Prostate gland (tissue), 2 donors: ENCODE data around the gene CLRN1. TPM values are rescaled to one million over a fixed set of nuclear protein-coding genes. Genes with fewer than 3 reads are reported as not detected.

ENCODE experiments used
- DNase-seq: peaks from one replicate; pipeline ENCODE4 v3.0.0-alpha.2; 2019; ENCODE audit warnings: low spot score
- H3K27ac ChIP-seq, 2 donors: fragments of 200-600 bp; sonication (generic); 2 replicates each; pipeline ENCODE4 v1.5.1; 2017 to 2019
- H3K27me3 ChIP-seq: fragments of 200-600 bp; sonication (generic); replicated peaks from 2 replicates; pipeline ENCODE4 v1.5.1; 2019; ENCODE audit not compliant: insufficient read depth
- H3K36me3 ChIP-seq, 2 donors: fragments of 200-600 bp; sonication (generic); 1 replicate in 1 of 2; 2 replicates in 1 of 2; pipeline versions ENCODE4 v1.5.1 to v1.8.1; 2017 to 2019
- H3K4me1 ChIP-seq: fragments of 200-600 bp; sonication (generic); replicated peaks from 2 replicates; pipeline ENCODE4 v1.5.1; 2019
- H3K4me3 ChIP-seq, 2 donors: fragments of 200-600 bp; sonication (generic); 2 replicates each; pipeline ENCODE4 v1.5.1; 2017 to 2019
- H3K9me3 ChIP-seq: fragments of 200-600 bp; sonication (generic); 2 replicates; pipeline ENCODE4 v1.5.1; 2017
- CTCF ChIP-seq, 4 experiments: fragments of 200-600 bp in 2 of 4; fragments of 450-650 bp in 2 of 4; sonication (generic) in 2 of 4; IDR thresholded peaks; 1 replicate in 3 of 4; 2 replicates in 1 of 4; pipeline ENCODE4 v1.5.1; 2016 to 2019; ENCODE audit warnings: antibody characterized with exemption in 4 of 4, mild to moderate bottlenecking in 2 of 4, moderate library complexity in 2 of 4
- POLR2A ChIP-seq: fragments of 450-650 bp; IDR thresholded peaks from one replicate; pipeline ENCODE4 v1.6.1; 2016; ENCODE audit warnings: antibody characterized with exemption, mild to moderate bottlenecking
- POLR2AphosphoS5 ChIP-seq: sonication (generic); formaldehyde crosslinking; IDR thresholded peaks from one replicate; pipeline ENCODE4 v1.6.1; 2017; ENCODE audit warnings: antibody characterized with exemption
- WGBS: methylation state at CpG from one replicate; pipeline ENCODE4 v1.1.5; 2018; 5-methylcytosine and 5-hydroxymethylcytosine counted together
- intact Hi-C: fragments of 100-400 bp; cut with DNase I; formaldehyde crosslinking; loops from one replicate; pipeline ENCODE4 v1.14.2; 2022
- total RNA-seq, 2 donors: library from RNA; depleted of rRNA; stranded (reverse); fragments of >200 nt; gene quantifications; one replicate each; pipeline ENCODE4 v1.1.0, GENCODE V29; 2016

CLRN1 gene
- total RNA-seq, 2 donors from 2014 or later = 0.23 TPM; not detected in 1

- intact Hi-C loops = no loop called here
- Histone ChIP-seq H3K4me3 (no peak overlapping the region), H3K9me3 (no peaks in the 10 kb centered on the region), H3K36me3 (no peaks in the 10 kb centered on the region), H3K4me1 (no peaks in the 10 kb centered on the region), H3K27ac (no peak overlapping the region), H3K27me3 (no peaks in the 10 kb centered on the region)
- no peak for DNase-seq
- TF ChIP-seq POLR2AphosphoS5 = no peak
- WGBS = 92% methylated on average over 4 of the region's 4 CpGs
Measured at GRCh38 chr3:150921209-150921608, 51.3 kb downstream of the CLRN1 start.

GRCh38 chr3:150920236-150920635 is 52.3 kb downstream of the CLRN1 start:
- intact Hi-C loops = no loop called here

GRCh38 chr3:150917951-150918350 is 54.6 kb downstream of the CLRN1 start:
- Histone ChIP-seq H3K27ac (no peak overlapping the region), H3K27me3 (no peaks in the 10 kb centered on the region), H3K9me3 (no peaks in the 10 kb centered on the region), H3K36me3 (no peaks in the 10 kb centered on the region), H3K4me3 (no peak overlapping the region), H3K4me1 (no peaks in the 10 kb centered on the region)
- 16% methylated on average over 7 of the region's 7 CpGs for WGBS
- TF ChIP-seq POLR2AphosphoS5 = no peak
- TF ChIP-seq POLR2A = no peak
- TF ChIP-seq CTCF (IDR thresholded peaks at IDR 0.05) = no peak
- intact Hi-C loops = no loop called here
- DNase-seq = no peak

More at GRCh38 chr3:150920236-150920635, 52.3 kb downstream of the CLRN1 start:
- Histone ChIP-seq H3K36me3 (no peaks in the 10 kb centered on the region), H3K9me3 (no peaks in the 10 kb centered on the region), H3K4me1 (no peaks in the 10 kb centered on the region), H3K27ac (no peak overlapping the region), H3K27me3 (no peaks in the 10 kb centered on the region), H3K4me3 (no peak overlapping the region)
- no peak for DNase-seq
- WGBS = 77% methylated on average over 2 of the region's 2 CpGs
- TF ChIP-seq POLR2A (no peak), POLR2AphosphoS5 (no peak), CTCF (IDR thresholded peaks at IDR 0.05) (no peak)

- TF ChIP-seq CTCF (IDR thresholded peaks at IDR 0.05) = no peak
- Histone ChIP-seq H3K4me1 (no peaks in the 10 kb centered on the region), H3K9me3 (no peaks in the 10 kb centered on the region), H3K4me3 (no peak overlapping the region), H3K27me3 (no peaks in the 10 kb centered on the region), H3K36me3 (no peaks in the 10 kb centered on the region), H3K27ac (no peak overlapping the region)
- 56% methylated on average over 4 of the region's 4 CpGs for WGBS
- DNase-seq = no peak
- intact Hi-C loops = no loop called here
Measured at GRCh38 chr3:150913133-150913922, 59.2 kb downstream of the CLRN1 start.

- Histone ChIP-seq H3K4me3 (no peak overlapping the region), H3K9me3 (no peaks in the 10 kb centered on the region), H3K36me3 (no peaks in the 10 kb centered on the region), H3K27ac (no peak overlapping the region), H3K4me1 (no peaks in the 10 kb centered on the region), H3K27me3 (no peaks in the 10 kb centered on the region)
- TF ChIP-seq CTCF (IDR thresholded peaks at IDR 0.05) = no peak
- TF ChIP-seq POLR2A = no peak
- no peak for TF ChIP-seq POLR2AphosphoS5
- intact Hi-C loops = no loop called here
- 91% methylated on average over 3 of the region's 3 CpGs for WGBS
- no peak for DNase-seq
Measured at GRCh38 chr3:150912501-150912900, 60.0 kb downstream of the CLRN1 start.
